GM19043 (cell line): ENCODE results near the gene SRSF1.
A peak's percentile ranks its signal among the peaks of the same experiment; 100 is the strongest.

Experiments
- ATAC-seq: cut with Tn5 transposase; IDR thresholded peaks from one replicate; pipeline ENCODE4 v1.9.1; 2021; ENCODE audit warnings: low read depth; ENCODE audit not compliant: unreplicated experiment

The SRSF1 gene

GRCh38 chr17:58019521-58019920, 12.5 kb upstream of the SRSF1 start:
- no peak for ATAC-seq

DNA sequence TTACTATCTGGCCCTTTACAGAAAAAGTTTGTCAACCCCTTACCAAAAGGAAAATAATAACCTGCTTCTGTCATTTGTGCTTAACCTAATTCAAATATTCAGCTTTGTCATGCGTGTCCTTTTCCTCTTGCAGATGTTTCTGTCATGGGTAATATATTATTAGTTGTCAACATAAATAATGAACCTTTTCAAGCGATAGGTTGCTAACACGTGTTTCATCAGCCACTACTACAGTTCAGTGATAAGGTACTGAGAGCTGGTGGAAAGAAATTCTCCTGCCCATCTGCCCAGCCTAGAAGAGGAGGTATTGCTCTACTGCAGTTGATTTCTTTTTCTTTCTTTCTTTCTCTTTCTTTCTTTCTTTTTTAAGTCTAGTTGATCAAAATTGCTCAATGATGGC, 12.0 kb upstream of the SRSF1 start:
- no peak for ATAC-seq

DNA sequence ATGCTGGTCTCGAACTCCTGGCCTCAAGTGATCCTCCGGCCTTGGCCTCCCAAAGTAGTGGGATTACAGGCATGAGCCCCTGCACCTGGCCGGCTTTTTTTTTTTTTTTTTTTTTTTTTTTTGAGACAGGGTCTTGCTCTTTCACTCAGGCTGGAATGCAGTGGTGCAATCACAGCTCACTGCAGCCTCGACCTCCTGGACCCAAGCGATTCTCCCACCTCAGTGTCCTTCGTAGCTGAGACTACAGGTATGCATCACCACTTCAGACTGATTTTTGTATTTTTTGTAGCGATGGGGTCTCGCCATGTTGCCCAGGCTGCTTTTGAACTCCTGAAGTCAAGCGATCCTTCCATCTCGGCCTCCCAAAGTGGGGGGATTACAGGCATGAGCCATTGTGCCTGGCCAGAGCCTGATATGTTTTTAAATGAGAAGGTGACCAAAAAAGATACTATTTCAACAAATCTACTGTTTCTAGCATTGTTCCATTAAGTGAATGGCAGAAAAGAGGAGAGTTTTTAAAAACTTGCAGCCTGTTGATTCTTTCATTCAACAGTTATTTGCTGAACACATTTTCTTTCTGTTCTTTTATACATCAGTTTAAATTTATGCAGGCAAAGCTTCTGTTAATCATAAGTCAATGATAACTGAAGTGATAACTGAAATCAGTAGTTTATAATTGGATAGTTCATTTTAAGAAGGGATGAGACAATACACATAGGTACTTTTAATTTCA, 3.2 kb upstream of the SRSF1 start:
- ATAC-seq: no peak

DNA sequence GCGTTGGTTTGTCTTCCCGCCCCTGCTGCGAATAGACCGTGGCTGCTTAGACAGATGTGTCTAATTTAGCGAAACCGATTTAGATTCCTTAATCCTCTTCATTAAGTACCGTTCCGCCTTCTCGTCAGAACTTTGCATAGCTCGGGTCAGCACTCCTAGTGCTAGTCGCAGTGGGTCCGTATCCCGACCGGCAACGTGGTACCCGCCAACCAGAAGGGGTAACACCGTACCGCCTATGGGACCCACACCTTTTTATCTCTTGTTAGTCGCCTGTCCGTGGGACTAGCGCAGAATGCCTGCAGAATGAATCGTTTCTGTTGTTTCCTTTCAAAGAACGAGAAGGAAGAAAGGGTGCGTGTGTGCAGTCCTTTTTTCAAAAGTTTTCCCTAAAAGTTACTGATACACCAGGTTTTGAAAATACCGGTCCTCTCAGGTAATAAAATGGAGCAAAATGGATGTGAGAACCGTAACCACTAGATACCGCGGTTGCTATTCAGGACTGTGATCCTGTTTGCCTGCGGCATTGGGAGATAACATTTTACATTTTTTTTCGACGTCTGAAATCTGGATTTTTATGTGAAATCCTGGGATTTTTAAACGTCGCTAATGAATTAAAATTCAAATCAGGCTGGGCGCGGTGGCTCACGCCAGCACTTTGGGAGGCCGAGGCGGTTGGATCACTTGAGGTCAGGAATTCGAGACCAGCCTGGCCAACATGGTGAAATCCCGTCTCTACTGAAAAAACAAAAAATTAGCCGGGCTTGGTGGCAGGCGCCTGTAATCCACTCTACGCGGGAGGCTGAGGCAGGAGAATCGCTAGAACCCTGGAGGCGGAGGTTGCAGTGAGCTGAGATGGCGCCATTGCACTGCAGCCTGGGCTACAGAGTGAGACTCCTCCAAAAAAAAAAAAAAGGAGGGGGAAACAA, 998 bp upstream of the SRSF1 start:
- peak; percentile 26 for ATAC-seq

- ATAC-seq: no peak
Observed at GRCh38 chr17:58006560-58006923, 504 bp downstream of the SRSF1 start.

DNA sequence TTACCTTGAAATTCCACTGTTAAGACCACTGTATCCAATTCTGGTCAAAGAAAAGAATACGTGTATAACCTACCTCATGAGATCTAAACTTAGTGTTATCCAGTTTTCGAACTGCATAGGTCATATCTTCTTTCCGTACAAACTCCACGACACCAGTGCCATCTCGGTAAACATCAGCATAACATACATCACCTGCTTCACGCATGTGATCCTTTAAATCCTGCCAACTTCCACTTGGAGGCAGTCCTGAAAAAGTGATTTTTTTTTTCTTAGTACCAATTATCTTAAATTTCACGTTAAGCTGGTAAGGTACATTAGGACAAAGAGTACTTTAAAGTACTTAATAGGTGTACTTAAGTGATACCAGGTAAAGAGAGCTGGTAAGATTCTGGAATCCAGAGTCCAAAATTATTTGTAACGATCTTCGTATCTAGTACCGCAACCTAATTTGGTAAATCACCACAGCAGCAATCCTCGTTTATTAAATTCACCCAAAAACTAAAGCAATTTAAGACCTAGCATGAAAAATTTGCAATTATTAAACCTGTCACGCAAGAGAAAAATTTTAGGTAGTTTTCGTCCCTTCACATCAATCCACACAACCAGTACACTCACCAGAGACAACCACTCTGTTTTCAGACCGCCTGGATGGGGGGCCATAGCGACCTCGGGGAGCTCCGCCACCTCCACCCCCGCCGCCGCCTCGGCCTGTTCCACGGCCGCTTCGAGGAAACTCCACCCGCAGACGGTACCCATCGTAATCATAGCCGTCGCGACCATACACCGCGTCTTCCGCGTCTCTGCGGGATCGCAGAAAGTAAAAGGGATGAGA, 1.1 kb downstream of the SRSF1 start:
- no peak for ATAC-seq

DNA sequence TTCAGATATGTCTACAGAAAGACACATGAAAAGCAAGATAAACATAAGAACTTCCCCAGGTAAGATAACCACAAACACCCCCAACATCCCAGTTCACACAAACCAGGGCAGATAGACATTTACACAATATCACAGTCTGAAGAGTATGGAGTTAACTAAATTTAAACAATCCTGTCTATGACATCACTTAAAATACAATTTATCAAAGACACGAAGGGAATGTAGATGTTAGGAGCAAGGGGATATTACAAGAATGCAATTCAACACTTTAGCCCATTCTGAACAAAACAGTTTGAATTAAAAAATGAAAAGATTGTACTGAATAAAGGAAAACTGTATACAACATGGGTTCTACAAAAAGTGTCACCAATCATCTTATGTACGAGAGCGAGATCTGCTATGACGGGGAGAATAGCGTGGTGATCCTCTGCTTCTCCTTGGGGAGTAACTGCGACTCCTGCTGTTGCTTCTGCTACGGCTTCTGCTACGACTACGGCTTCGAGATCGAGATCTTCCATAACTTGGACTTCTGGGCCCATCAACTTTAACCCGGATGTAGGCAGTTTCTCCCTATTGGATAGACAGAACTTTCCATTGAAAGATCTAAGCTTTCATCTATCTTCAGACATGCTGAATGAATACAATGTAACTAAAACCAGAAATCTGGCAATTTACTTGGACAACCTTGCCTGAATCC, 1.9 kb downstream of the SRSF1 start:
- ATAC-seq: no peak

DNA sequence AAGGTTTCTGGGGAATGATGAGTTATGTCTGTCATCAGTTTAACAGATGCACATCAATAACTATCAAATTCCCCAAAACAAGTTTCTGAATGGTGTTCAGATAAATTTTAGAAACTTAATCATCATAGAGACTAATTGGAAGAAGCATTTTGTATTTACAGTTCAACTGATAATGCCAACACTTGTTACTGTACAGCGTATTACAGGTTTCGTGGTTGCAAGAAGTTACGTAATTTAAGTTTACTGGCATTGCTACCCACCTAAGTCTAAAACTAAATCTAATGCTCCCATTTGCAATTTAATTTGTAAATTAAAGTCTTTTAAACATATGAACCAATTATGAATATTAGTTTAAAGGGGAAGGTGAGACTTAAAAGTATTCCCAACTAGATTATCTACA, 3.0 kb downstream of the SRSF1 start:
- no peak for ATAC-seq

DNA sequence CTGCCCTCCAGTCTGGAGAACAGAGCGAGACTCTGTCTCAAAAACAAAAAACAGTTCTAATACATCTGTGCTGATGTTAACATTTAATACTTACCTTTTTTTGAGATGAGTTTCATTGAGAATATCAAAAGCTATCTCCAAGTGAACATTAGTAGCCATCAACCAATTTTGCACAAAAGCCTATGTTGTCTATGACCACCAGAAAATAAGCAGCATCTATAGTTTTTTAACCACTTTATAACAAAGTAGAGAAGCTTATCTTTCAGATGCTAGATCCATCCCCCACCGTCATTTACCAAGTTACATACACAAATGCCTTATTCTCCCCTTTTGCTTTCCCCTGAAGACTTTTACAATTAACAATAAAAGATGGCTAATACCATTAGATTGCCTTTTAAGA, 4.1 kb downstream of the SRSF1 start:
- ATAC-seq: no peak

GRCh38 chr17:58002154-58002948, 4.7 kb downstream of the SRSF1 start:
- ATAC-seq: no peak

DNA sequence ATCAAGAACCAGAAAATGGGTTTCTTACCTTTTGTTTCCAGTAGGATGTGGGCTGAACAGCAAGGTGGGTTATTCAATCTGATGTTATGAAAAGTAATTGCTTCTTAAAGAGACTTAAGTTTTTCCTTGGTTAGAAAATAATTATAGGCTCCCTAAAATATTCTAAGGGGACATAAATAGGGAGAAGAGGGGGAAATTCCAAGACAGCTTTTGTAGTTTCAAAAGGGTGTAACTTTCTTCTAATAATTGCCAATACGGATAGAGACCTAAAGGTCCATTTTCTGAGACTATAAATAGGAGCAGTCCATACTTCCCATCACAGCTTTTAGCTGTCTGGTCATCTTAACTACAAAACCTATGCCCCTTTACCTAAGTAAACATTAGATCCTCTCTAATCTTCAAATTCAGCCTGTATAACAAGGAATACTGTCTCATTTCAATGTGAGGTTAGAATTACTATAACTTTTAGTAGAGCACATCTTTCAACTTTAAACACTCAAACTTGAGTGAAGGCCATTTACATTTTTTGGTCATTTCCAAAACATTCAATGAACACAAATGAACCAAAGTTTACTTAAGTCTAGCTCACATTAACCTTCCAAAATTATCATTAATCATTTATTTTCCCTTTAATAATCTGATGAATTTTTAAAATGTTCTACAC, 5.5 kb downstream of the SRSF1 start:
- ATAC-seq: no peak

DNA sequence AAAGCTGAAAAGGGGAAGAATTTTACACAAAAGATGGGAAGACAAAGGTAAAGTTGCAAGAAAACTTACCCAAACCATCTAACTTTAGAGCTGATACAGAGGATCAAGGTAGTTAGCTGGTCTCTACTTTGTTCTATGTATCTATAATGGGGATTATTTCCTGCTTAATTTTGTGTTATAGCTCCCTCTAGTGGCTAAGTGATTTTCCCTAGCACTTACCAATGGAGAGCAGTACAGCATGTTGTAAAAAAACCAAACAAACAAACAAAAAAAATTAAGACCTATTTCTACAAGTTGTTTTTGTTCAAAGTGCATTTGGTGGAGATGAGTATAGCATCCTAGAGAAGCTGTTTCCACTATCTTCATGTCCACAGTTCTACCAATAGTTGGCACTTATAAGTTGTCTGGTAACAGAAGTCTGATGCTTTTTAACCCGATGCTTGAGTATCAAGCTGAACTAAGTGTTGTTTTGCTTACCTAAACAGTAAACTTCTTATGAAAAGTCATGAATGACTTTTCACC, 7.5 kb downstream of the SRSF1 start:
- ATAC-seq: no peak

- no peak for ATAC-seq
Observed at GRCh38 chr17:57999010-57999495, 8.0 kb downstream of the SRSF1 start.

- ATAC-seq: no peak
Observed at GRCh38 chr17:57997085-57997809, 9.8 kb downstream of the SRSF1 start.

DNA sequence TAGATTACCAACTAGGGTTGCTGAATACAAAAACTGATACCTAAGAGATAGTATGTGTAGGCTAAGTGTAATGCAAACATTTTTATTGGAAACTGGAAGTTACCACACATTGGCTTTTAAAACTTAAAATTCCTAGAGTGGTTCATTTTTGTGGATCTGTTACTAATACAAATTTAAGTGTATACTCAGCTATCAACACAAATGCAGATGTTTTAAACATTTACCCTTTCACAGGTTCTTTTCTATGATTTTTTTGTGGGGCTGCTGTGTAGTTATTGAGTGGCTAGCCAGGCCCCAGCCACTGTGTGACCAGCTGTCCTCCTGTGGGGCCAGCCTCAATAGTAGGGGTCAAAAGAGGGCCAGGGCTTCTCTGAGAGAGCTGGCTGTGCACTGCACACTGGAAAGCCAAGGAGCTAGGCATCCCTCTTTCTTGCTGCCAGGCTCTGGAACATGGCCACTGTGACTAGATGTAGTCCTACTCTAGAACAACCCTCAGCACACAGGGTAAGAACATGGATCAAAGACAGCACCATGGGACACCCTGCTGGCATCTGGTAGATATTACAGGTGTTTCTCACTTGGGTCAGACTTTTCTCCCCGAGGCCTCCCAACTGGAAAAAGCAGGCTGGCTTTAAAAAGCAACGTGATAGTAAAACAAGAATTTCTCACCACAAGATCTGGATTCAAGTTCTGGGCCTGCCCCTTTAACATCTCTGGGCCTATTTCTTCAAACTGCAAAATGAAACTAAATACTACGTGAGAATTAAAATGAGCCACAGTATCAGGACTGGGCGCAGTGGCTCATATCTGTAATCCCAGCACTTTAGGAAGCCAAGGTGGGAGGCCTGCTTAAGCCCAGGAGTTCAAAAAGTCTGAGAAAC, 11.7 kb downstream of the SRSF1 start:
- ATAC-seq: peak; percentile 69

GRCh38 chr17:57994436-57994835, 12.6 kb downstream of the SRSF1 start:
- no peak for ATAC-seq
